Measurements from ENCODE around the gene MBTPS1.
A peak's percentile ranks its signal among the peaks of the same experiment; 100 is the strongest.

MBTPS1 gene

GRCh38 chr16:84139628-84140258 lies 23.0 kb upstream of the MBTPS1 start:
- H3K9ac ChIP-seq = peak overlapping the region; percentile 37; the same call in 1 of the 2 replicates
- peak overlapping the region; percentile 67 for H3K27ac ChIP-seq
- H2AFZ ChIP-seq (ENCODE audit: low read depth) = peak overlapping the region; percentile 23; the same call in 1 of the 2 replicates
- H3K27me3 ChIP-seq (ENCODE audit: insufficient read depth, low read depth) = no peaks in the 10 kb centered on the region
- H4K20me1 ChIP-seq (ENCODE audit: insufficient read depth) = no peaks in the 10 kb centered on the region
- no peak overlapping the region for H3K4me3 ChIP-seq (IDR thresholded peaks at IDR 0.05; ENCODE audit: insufficient read depth, low read depth, low read length)
- TF ChIP-seq CTCF (conservative IDR thresholded peaks at IDR 0.05; ENCODE audit: low read depth, low read length) = no peak
- H3K36me3 ChIP-seq (ENCODE audit: insufficient read depth) = no peaks in the 10 kb centered on the region
- peak overlapping the region; percentile 91 for H3K4me2 ChIP-seq
- peaks cover 21% of the 10 kb centered on the region; the same call in 1 of the 2 replicates for H3K79me2 ChIP-seq (ENCODE audit: insufficient read depth, low read depth)
- peaks cover 54% of the 10 kb centered on the region for H3K4me1 ChIP-seq (ENCODE audit: low read depth, poor library complexity, severe bottlenecking)

DNA sequence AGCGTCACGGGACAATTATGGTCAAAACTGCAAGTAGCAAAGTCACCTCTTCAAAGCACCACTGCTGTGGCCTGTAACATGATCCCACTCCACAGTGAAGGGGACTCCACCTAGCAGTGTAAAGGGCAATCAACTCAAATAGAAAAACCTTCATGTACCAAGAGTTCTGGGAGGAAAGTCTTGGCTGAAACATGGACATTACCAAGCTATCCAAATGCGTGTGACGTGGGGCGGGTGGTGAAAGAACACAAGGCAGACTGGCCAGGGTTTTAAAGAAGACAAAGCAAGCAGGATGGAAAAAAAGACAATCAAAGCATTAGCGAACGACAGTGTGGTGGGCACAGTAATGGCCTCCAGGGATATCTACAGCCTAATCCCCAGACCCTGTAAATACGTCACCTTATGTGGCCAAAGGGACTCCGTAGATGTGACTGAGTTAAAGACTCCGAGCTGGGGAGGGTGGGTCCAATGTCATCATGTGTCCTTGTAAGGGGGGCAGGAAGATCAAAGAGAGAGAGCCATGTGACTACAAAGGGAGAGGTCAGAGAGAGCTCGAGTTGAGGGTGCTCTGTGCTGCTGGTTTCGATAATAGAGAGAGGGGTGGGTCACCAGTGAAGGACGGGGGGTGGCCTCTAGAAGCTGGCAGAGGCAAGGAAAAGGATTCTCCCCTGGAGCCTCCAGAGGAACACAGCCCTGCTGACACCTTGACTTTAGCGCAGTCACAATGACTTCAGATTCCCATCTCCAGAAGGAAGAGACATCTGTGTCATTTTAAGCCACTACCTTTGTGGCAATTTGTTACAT lies 22.3 kb upstream of the MBTPS1 start:
- peak overlapping the region; percentile 37; the same call in 1 of the 2 replicates for H3K9ac ChIP-seq
- H3K27ac ChIP-seq = peak overlapping the region; percentile 67
- peak overlapping the region; percentile 91 for H3K4me2 ChIP-seq
- no peaks in the 10 kb centered on the region for H3K36me3 ChIP-seq (ENCODE audit: insufficient read depth)
- H3K4me3 ChIP-seq (IDR thresholded peaks at IDR 0.05; ENCODE audit: insufficient read depth, low read depth, low read length) = no peak overlapping the region
- H3K27me3 ChIP-seq (ENCODE audit: insufficient read depth, low read depth) = no peaks in the 10 kb centered on the region
- no peak; the same call in 1 of the 2 replicates for TF ChIP-seq CTCF (conservative IDR thresholded peaks at IDR 0.05; ENCODE audit: low read depth, low read length)
- H3K4me1 ChIP-seq (ENCODE audit: low read depth, poor library complexity, severe bottlenecking) = peaks cover 61% of the 10 kb centered on the region
- no peaks in the 10 kb centered on the region for H4K20me1 ChIP-seq (ENCODE audit: insufficient read depth)
- peak overlapping the region; percentile 23; the same call in 1 of the 2 replicates for H2AFZ ChIP-seq (ENCODE audit: low read depth)
- H3K79me2 ChIP-seq (ENCODE audit: insufficient read depth, low read depth) = peaks cover 22% of the 10 kb centered on the region

DNA sequence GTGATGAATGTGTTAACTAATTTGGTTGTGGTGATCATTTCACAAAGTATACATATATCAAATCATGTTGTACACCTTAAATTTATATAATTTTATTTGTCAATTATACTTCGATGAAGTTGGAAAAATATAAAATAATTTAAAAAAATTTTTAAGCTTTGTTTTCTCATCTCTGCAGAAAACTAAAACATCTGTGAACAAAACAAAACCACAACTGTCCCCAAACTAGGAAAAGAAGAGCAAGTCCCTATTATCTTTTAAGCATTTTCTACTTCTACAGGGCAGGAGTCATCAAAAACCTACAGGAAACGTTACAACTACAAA lies 21.7 kb upstream of the MBTPS1 start:
- no peak overlapping the region for H3K4me3 ChIP-seq (IDR thresholded peaks at IDR 0.05; ENCODE audit: insufficient read depth, low read depth, low read length)
- no peaks in the 10 kb centered on the region for H3K27me3 ChIP-seq (ENCODE audit: insufficient read depth, low read depth)
- peaks cover 24% of the 10 kb centered on the region for H3K79me2 ChIP-seq (ENCODE audit: insufficient read depth, low read depth)
- peaks cover 67% of the 10 kb centered on the region for H3K4me1 ChIP-seq (ENCODE audit: low read depth, poor library complexity, severe bottlenecking)
- no peak for TF ChIP-seq CTCF (conservative IDR thresholded peaks at IDR 0.05; ENCODE audit: low read depth, low read length)
- H3K9ac ChIP-seq = peak overlapping the region; percentile 37; the same call in 1 of the 2 replicates
- H3K4me2 ChIP-seq = peak overlapping the region; percentile 91
- no peaks in the 10 kb centered on the region for H3K36me3 ChIP-seq (ENCODE audit: insufficient read depth)
- no peak overlapping the region for H2AFZ ChIP-seq (ENCODE audit: low read depth)
- no peaks in the 10 kb centered on the region for H4K20me1 ChIP-seq (ENCODE audit: insufficient read depth)
- peak overlapping the region; percentile 67 for H3K27ac ChIP-seq

GRCh38 chr16:84137769-84138357 lies 21.1 kb upstream of the MBTPS1 start:
- H3K36me3 ChIP-seq (ENCODE audit: insufficient read depth) = no peaks in the 10 kb centered on the region
- H3K9ac ChIP-seq = peak overlapping the region; percentile 37; the same call in 1 of the 2 replicates
- H3K27ac ChIP-seq = peak overlapping the region; percentile 67
- no peak overlapping the region for H2AFZ ChIP-seq (ENCODE audit: low read depth)
- H3K4me1 ChIP-seq (ENCODE audit: low read depth, poor library complexity, severe bottlenecking) = peaks cover 73% of the 10 kb centered on the region
- no peak overlapping the region for H3K4me3 ChIP-seq (IDR thresholded peaks at IDR 0.05; ENCODE audit: insufficient read depth, low read depth, low read length)
- no peak for TF ChIP-seq CTCF (conservative IDR thresholded peaks at IDR 0.05; ENCODE audit: low read depth, low read length)
- H4K20me1 ChIP-seq (ENCODE audit: insufficient read depth) = no peaks in the 10 kb centered on the region
- H3K4me2 ChIP-seq = peak overlapping the region; percentile 91
- H3K27me3 ChIP-seq (ENCODE audit: insufficient read depth, low read depth) = no peaks in the 10 kb centered on the region
- peaks cover 18% of the 10 kb centered on the region for H3K79me2 ChIP-seq (ENCODE audit: insufficient read depth, low read depth)

Measured in KMS-11 (cell line).